Hepatocyte (in vitro differentiated cells): Measurements from ENCODE around the gene CDHR2.

Experiments
- EZH2 ChIP-seq: fragments of 200-600 bp; sonication (generic); IDR thresholded peaks from 2 replicates; pipeline ENCODE4 v1.6.1; 2016; ENCODE audit warnings: antibody characterized with exemption, mild to moderate bottlenecking, borderline replicate concordance
- EZH2phosphoT487 ChIP-seq: fragments of 200-600 bp; sonication (generic); IDR thresholded peaks from one replicate; pipeline ENCODE4 v1.6.1; 2018; ENCODE audit warnings: antibody characterized with exemption, mild to moderate bottlenecking, low read depth, moderate library complexity; ENCODE audit not compliant: unreplicated experiment, severe bottlenecking
- TF ChIP-seq, protein P1 (sequence below): fragments of 200-600 bp; sonication (generic); IDR thresholded peaks from 2 replicates; pipeline ENCODE4 v1.5.1; 2016; ENCODE audit warnings: antibody characterized with exemption, mild to moderate bottlenecking; ENCODE audit not compliant: poor library complexity

DNA sequence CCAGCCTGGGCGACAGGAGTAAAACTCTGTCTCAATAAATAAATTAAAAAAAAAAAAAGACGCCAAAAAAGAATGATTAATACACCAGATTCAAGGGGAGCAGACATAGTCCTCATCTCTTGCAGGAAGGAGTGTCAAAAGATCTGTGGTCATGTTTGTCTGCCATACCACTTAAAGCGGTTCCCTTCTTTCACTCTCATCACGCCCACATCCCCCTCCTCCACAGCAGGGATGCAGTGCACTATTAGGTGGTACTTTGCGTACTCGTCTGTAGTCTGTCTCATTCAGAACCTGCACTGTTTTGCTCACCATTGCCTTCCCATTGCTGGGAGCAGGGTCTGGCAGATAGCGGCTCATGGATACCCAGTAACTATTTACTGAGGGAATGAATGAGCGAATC is 11.2 kb downstream of the CDHR2 start:
- TF ChIP-seq, protein P1, sequence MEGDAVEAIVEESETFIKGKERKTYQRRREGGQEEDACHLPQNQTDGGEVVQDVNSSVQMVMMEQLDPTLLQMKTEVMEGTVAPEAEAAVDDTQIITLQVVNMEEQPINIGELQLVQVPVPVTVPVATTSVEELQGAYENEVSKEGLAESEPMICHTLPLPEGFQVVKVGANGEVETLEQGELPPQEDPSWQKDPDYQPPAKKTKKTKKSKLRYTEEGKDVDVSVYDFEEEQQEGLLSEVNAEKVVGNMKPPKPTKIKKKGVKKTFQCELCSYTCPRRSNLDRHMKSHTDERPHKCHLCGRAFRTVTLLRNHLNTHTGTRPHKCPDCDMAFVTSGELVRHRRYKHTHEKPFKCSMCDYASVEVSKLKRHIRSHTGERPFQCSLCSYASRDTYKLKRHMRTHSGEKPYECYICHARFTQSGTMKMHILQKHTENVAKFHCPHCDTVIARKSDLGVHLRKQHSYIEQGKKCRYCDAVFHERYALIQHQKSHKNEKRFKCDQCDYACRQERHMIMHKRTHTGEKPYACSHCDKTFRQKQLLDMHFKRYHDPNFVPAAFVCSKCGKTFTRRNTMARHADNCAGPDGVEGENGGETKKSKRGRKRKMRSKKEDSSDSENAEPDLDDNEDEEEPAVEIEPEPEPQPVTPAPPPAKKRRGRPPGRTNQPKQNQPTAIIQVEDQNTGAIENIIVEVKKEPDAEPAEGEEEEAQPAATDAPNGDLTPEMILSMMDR, result no peak
- TF ChIP-seq EZH2, result no peak
- TF ChIP-seq EZH2phosphoT487, result no peak
